Measurements from ENCODE around the gene SCN10A.

GRCh38 chr3:38721207-38721772, 94.7 kb downstream of the SCN10A start:
- TF ChIP-seq, protein P1, sequence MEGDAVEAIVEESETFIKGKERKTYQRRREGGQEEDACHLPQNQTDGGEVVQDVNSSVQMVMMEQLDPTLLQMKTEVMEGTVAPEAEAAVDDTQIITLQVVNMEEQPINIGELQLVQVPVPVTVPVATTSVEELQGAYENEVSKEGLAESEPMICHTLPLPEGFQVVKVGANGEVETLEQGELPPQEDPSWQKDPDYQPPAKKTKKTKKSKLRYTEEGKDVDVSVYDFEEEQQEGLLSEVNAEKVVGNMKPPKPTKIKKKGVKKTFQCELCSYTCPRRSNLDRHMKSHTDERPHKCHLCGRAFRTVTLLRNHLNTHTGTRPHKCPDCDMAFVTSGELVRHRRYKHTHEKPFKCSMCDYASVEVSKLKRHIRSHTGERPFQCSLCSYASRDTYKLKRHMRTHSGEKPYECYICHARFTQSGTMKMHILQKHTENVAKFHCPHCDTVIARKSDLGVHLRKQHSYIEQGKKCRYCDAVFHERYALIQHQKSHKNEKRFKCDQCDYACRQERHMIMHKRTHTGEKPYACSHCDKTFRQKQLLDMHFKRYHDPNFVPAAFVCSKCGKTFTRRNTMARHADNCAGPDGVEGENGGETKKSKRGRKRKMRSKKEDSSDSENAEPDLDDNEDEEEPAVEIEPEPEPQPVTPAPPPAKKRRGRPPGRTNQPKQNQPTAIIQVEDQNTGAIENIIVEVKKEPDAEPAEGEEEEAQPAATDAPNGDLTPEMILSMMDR (IDR thresholded peaks at IDR 0.05; ENCODE audit: insufficient read depth, low read length, poor library complexity, severe bottlenecking), result no peak
- no peak for TF ChIP-seq EZH2phosphoT487 (conservative IDR thresholded peaks at IDR 0.05; ENCODE audit: low read length)
